CD14-positive monocyte (primary cell): ENCODE results near the gene TFAP2E. TPM values are rescaled to one million over a fixed set of nuclear protein-coding genes. Genes with fewer than 3 reads are reported as not detected.

Experiments
- DNase-seq, 3 donors: peaks; one replicate each; pipeline ENCODE4 v3.0.0-alpha.2; 2011 to 2022
- H2AFZ ChIP-seq: 2 replicates; pipeline ENCODE4 v1.6.0; 2012; ENCODE audit warnings: mild to moderate bottlenecking, low read depth, low read length, inconsistent platforms; ENCODE audit not compliant: insufficient read depth, poor library complexity, severe bottlenecking
- H3K27ac ChIP-seq, 2 donors: 1 replicate in 1 of 2; 2 replicates in 1 of 2; pipeline ENCODE4 v1.5.1; 2012 to 2013; ENCODE audit warnings: low read length in 2 of 2, control low read depth in 1 of 2, inconsistent platforms in 1 of 2, low read depth in 1 of 2, mild to moderate bottlenecking in 1 of 2
- H3K27me3 ChIP-seq, 2 donors: one replicate each; pipeline versions ENCODE4 v1.6.0 to v1.6.1; 2011 to 2013; ENCODE audit warnings: low read length in 2 of 2; ENCODE audit not compliant: control insufficient read depth in 2 of 2, insufficient read depth in 2 of 2
- H3K36me3 ChIP-seq, 2 donors: replicated peaks in 1 of 2; 1 replicate in 1 of 2; 2 replicates in 1 of 2; pipeline versions ENCODE4 v1.5.1 to v1.6.1; 2012 to 2013; ENCODE audit warnings: low read length in 2 of 2, control low read depth in 1 of 2, inconsistent platforms in 1 of 2, mild to moderate bottlenecking in 1 of 2; ENCODE audit not compliant: insufficient read depth in 2 of 2, control insufficient read depth in 1 of 2
- H3K4me1 ChIP-seq, 2 donors: 1 replicate in 1 of 2; 2 replicates in 1 of 2; pipeline versions ENCODE4 v1.5.1 to v1.6.1; 2012 to 2013; ENCODE audit warnings: low read length in 2 of 2, control low read depth in 1 of 2, inconsistent platforms in 1 of 2, mild to moderate bottlenecking in 1 of 2, moderate library complexity in 1 of 2; ENCODE audit not compliant: insufficient read depth in 2 of 2, control insufficient read depth in 1 of 2
- H3K4me2 ChIP-seq: replicated peaks from 2 replicates; pipeline ENCODE3; 2012; ENCODE audit warnings: low read length, moderate library complexity, mild to moderate bottlenecking; ENCODE audit not compliant: poor library complexity, severe bottlenecking; ENCODE audit errors: extremely low read depth
- H3K4me3 ChIP-seq, 3 experiments: fragments of 200-600 bp in 1 of 3; sonication (generic) in 1 of 3; replicated peaks in 1 of 3; 1 replicate in 2 of 3; 2 replicates in 1 of 3; pipeline ENCODE4 v1.5.1; 2011 to 2013; ENCODE audit warnings: low read length in 3 of 3, mild to moderate bottlenecking in 3 of 3, control low read depth in 2 of 3, low read depth in 2 of 3, inconsistent platforms in 1 of 3, moderate library complexity in 1 of 3
- H3K79me2 ChIP-seq: 2 replicates; pipeline ENCODE4 v1.6.0; 2012; ENCODE audit warnings: mild to moderate bottlenecking, control low read depth, inconsistent platforms, low read length, moderate library complexity; ENCODE audit not compliant: insufficient read depth
- H3K9ac ChIP-seq: 2 replicates; pipeline ENCODE4 v1.6.0; 2017; ENCODE audit warnings: low read length, mild to moderate bottlenecking; ENCODE audit not compliant: insufficient read depth, poor library complexity, severe bottlenecking
- H3K9me3 ChIP-seq, 2 donors: replicated peaks in 1 of 2; 1 replicate in 1 of 2; 2 replicates in 1 of 2; pipeline versions ENCODE4 v1.5.1 to v1.6.1; 2012 to 2013; ENCODE audit warnings: low read length in 2 of 2, control low read depth in 1 of 2; ENCODE audit not compliant: control insufficient read depth in 1 of 2, insufficient read depth in 1 of 2
- H4K20me1 ChIP-seq: 2 replicates; pipeline ENCODE4 v1.6.0; 2012; ENCODE audit warnings: mild to moderate bottlenecking, low read length, control low read depth, moderate library complexity; ENCODE audit not compliant: insufficient read depth
- H3K27ac Mint-ChIP-seq, 7 donors: one replicate each; pipeline ENCODE4 v1.8.0; 2020; ENCODE audit warnings: mild to moderate bottlenecking in 7 of 7, mixed read lengths in 7 of 7, moderate library complexity in 6 of 7, inconsistent platforms in 2 of 7
- H3K27me3 Mint-ChIP-seq, 3 donors: one replicate each; pipeline ENCODE4 v1.8.0; 2021 to 2022; ENCODE audit warnings: low read depth in 3 of 3, mild to moderate bottlenecking in 3 of 3, mixed read lengths in 3 of 3, moderate library complexity in 3 of 3, inconsistent platforms in 1 of 3
- H3K36me3 Mint-ChIP-seq, 2 donors: one replicate each; pipeline ENCODE4 v1.8.0; 2020; ENCODE audit warnings: mixed read lengths in 2 of 2, inconsistent platforms in 1 of 2, mild to moderate bottlenecking in 1 of 2
- H3K4me1 Mint-ChIP-seq: one replicate; pipeline ENCODE4 v1.8.0; 2020; ENCODE audit warnings: mild to moderate bottlenecking, mixed read lengths
- H3K4me3 Mint-ChIP-seq, 2 donors: one replicate each; pipeline ENCODE4 v1.8.0; 2020; ENCODE audit warnings: mild to moderate bottlenecking in 2 of 2, mixed read lengths in 2 of 2, moderate library complexity in 1 of 2
- H3K9me3 Mint-ChIP-seq, 7 donors: one replicate each; pipeline ENCODE4 v1.8.0; 2020 to 2022; ENCODE audit warnings: mixed read lengths in 7 of 7, mild to moderate bottlenecking in 6 of 7, moderate library complexity in 6 of 7, inconsistent platforms in 2 of 7
- WGBS: methylation state at CpG from one replicate; pipeline ENCODE4 v1.1.5; 2013; ENCODE audit warnings: missing lambda C conversion rate; ENCODE audit not compliant: insufficient coverage; 5-methylcytosine and 5-hydroxymethylcytosine counted together
- intact Hi-C, 2 donors: fragments of 100-400 bp; cut with micrococcal nuclease; formaldehyde crosslinking; loops; one replicate each; pipeline versions ENCODE4 v1.15.0 to v1.15.1; 2023
- polyA plus RNA-seq, 3 donors: library from polyadenylated mRNA; depleted of rRNA in 1 of 3; unstranded in 2 of 3; stranded (reverse) in 1 of 3; fragments of 300-500 nt in 2 of 3; fragments of >200 nt in 1 of 3; fragmentation: Illumina TruSeq in 2 of 3; gene quantifications; 1 replicate in 2 of 3; 2 replicates in 1 of 3; pipeline ENCODE4 v1.2.3, GENCODE V29; 2012 to 2021
- TF ChIP-seq, protein P1 (sequence below): fragments of 200-600 bp; IDR thresholded peaks from one replicate; pipeline ENCODE4 v1.8.0; 2022; ENCODE audit warnings: antibody characterized with exemption, mild to moderate bottlenecking

Gene TFAP2E
- polyA plus RNA-seq, 3 donors: 0.77 to 4.5 (median 1.5) TPM

DNA sequence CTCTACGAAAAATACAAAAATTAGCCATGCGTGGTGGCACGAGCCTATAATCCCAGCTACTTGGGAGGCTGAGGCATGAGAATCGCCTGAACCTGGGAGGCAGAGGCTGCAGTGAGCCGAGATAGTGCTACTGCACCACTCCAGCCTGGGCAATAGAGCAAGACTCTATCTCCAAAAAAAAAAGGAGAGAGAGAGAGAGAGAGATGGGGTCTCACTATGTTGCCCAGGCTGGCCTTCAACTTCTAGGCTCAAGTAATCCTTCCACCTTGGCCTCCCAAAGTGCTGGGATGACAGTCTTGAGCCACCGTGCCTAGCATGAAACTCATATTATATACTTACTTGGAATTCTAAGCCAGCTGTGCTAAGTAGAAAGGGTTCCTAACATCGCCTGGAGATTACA, 38.5 kb downstream of the TFAP2E start:
- intact Hi-C loops: no loop called here
- Histone ChIP-seq H3K27me3 (no peaks in the 10 kb centered on the region), H3K36me3 (peaks cover 57 to 100% of the 10 kb centered on the region in 2 donors), H4K20me1 (peaks cover 40% of the 10 kb centered on the region), H3K9ac (no peak overlapping the region), H3K79me2 (peaks cover 15% of the 10 kb centered on the region), H3K9me3 (no peaks in the 10 kb centered on the region), H3K4me2 (no peak overlapping the region), H3K27ac (no peak overlapping the region), H3K4me1 (no peaks in the 10 kb centered on the region), H3K4me3 (no peak overlapping the region), H2AFZ (no peak overlapping the region)
- no peak for DNase-seq
- Mint-ChIP-seq H3K4me1 (no peaks in the 10 kb centered on the region), H3K9me3 (no peaks in the 10 kb centered on the region), H3K27ac (no peak overlapping the region), H3K36me3 (peaks cover 54 to 75% of the 10 kb centered on the region in 2 donors), H3K4me3 (no peak overlapping the region), H3K27me3 (no peaks in the 10 kb centered on the region)
- TF ChIP-seq, protein P1, sequence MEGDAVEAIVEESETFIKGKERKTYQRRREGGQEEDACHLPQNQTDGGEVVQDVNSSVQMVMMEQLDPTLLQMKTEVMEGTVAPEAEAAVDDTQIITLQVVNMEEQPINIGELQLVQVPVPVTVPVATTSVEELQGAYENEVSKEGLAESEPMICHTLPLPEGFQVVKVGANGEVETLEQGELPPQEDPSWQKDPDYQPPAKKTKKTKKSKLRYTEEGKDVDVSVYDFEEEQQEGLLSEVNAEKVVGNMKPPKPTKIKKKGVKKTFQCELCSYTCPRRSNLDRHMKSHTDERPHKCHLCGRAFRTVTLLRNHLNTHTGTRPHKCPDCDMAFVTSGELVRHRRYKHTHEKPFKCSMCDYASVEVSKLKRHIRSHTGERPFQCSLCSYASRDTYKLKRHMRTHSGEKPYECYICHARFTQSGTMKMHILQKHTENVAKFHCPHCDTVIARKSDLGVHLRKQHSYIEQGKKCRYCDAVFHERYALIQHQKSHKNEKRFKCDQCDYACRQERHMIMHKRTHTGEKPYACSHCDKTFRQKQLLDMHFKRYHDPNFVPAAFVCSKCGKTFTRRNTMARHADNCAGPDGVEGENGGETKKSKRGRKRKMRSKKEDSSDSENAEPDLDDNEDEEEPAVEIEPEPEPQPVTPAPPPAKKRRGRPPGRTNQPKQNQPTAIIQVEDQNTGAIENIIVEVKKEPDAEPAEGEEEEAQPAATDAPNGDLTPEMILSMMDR: no peak
- 100% methylated on average over 3 of the region's 7 CpGs for WGBS

GRCh38 chr1:35615440-35615839, 42.3 kb downstream of the TFAP2E start:
- Histone ChIP-seq H3K27ac (no peak overlapping the region), H3K9ac (no peak overlapping the region), H2AFZ (no peak overlapping the region), H3K4me3 (no peak overlapping the region), H3K79me2 (peaks cover 22% of the 10 kb centered on the region), H3K4me1 (no peaks in the 10 kb centered on the region), H3K27me3 (no peaks in the 10 kb centered on the region), H4K20me1 (peaks cover 42% of the 10 kb centered on the region), H3K36me3 (peaks cover 59 to 98% of the 10 kb centered on the region in 2 donors), H3K9me3 (no peaks in the 10 kb centered on the region), H3K4me2 (no peak overlapping the region)
- Mint-ChIP-seq H3K9me3 (no peaks in the 10 kb centered on the region), H3K27ac (peak overlapping the region in 1 of 7 donors; percentile 41), H3K36me3 (peaks cover 47 to 68% of the 10 kb centered on the region in 2 donors), H3K4me3 (no peak overlapping the region), H3K4me1 (no peaks in the 10 kb centered on the region), H3K27me3 (no peaks in the 10 kb centered on the region)
- no peak for DNase-seq
- TF ChIP-seq, protein P1: no peak
- 85% methylated on average over 4 of the region's 8 CpGs for WGBS
- intact Hi-C loops: no loop called here
